GM19099 (cell line): ENCODE results near the gene RAB11FIP4.

Experiments
- POLR2A ChIP-seq: IDR thresholded peaks from 3 replicates; pipeline ENCODE4 v1.6.1; 2011; ENCODE audit warnings: low read depth; ENCODE audit not compliant: insufficient read length; ENCODE audit errors: extremely low read depth

The RAB11FIP4 gene

DNA sequence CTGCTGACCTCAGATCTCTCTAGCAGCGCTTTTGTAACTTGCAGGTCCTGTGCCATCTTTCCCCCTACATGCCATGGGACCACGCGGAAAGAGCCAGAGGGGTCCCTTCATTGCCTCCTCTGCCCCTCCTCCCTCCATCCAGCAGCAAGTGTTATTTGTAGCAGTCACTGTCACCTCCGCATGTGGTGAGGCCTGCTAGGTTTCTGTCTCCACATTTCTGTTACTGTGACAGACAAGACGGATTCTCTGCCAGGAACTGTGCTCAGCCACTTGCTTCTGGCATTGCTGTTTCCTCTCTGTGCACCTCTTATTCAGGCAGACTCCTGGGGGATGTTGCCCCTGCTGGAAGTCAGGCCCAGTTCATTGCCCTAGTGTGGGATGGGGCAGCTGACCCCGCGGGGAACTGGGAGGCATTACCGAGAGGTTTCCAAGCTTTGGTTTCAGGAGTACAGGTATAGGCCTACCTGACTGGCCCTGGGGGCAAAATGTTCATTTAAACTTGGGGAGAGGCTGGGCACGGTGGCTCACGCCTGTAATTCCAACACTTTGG is 61.2 kb downstream of the RAB11FIP4 start:
- no peak for TF ChIP-seq POLR2A

DNA sequence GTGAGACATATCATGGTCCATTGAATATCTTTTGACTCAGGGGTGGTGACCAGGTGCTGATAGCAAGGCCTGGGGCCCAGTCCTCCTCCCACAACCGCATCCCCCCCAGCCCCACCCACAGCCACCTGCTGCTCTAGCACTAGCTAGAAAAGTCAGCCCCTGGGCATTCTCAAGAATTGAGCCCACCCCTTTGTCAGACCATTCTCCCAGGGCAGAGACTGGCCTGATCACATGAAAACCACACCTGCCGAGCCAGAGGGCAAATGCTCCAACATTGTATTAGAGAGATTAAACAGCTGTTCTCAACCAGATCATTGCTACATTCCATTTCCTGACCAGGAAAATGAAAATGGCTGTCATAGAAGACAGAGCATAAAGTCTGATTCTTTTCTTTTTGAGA is 62.4 kb downstream of the RAB11FIP4 start:
- TF ChIP-seq POLR2A: no peak

DNA sequence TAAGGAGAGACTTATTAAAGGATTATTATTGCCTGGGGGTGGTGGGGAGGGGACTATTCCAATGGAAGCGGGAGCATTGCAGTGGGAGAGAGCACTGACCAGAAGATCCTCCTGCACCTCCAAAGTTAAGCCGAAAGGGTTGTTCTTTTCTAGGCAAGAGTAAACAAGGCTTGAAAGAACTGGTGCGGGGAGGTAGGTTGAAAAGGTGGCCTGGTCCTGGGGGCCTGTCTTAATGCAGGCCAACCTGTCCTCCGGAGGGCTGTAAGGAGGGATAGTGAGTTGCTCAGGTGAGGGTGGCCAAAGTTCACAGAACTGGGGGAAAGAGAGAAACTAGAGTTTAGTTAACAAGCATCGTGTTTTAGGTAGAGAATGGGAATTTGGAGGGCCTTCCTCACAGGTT is 65.3 kb downstream of the RAB11FIP4 start:
- no peak for TF ChIP-seq POLR2A

DNA sequence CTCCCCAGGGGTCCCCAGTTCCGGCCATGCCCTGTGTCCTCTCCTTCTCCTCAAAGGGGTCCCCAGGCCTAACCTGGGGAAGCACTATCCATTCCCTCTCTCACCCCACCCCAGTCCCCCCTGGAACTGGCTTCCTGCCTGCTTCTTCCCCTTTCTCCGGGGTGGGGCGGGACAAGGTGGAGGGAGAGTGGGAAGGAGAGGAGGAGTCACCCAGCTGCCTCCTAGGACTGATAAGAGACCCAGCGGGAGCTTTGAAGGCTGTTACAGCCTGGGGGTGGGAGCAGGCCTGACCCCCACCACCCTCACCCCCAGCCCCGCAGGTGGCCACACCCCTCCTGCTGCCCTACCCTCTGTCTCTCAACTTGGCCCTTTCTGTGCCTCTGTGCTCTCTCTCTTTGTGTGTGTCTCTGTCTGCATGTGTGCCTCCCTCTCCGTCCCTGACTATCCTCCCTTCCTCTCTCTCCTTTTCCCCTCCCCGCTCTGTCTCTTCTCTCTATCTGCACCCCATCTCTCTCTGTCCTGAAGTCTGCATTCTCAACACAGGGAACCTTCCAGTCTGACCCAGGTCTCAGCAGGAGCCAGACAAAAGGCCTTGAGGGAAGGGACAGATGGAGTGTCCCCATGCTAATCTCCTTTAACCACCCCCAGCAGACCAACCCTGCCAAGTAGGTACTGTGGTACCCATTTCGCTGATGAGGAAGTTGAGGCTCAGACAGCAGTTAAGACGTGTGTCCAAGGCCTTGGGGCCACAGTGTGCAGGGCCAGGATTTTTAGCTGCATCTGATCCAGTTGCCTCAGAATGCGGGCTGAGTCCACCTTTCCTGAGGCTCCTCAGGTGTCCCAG is 66.1 kb downstream of the RAB11FIP4 start:
- no peak for TF ChIP-seq POLR2A

DNA sequence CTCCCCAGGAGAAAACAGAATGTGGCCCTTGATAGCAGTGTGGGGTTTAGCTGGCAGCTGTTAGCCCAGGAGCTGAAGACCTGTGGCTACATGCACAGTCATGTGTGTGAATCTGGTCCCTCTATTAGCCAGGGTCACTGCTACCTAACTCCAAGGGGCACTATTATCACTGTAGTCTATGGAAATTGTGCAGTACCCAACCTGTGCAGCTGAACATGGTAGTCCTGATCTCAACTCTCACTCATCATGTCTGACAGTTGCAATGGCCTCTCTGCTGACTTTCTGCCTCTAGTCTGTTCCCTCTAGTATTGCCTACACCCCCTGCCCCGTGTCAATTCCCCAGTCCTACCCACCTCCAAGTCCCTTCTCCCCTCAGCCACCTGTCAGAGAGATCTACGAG is 67.4 kb downstream of the RAB11FIP4 start:
- TF ChIP-seq POLR2A: no peak

DNA sequence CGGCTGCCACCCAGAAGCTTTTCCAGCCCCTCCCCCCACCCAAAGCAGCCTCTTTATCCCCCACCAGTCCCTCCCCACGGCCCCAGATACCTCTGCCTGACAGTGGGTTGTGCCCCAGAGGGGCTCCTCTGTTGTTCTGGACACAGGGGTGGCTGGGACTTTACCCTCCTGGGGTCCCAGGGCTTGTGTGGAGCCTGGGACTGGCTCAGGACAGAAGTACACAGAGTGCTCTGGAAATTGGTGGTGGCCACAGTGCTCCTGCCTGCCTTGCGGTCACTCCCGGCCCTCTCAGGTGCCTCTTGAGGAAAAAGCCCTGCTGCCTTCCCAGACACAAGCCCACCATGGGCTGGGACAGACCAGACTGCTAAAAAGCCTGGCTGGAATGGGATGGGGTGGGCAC is 68.2 kb downstream of the RAB11FIP4 start:
- no peak for TF ChIP-seq POLR2A

DNA sequence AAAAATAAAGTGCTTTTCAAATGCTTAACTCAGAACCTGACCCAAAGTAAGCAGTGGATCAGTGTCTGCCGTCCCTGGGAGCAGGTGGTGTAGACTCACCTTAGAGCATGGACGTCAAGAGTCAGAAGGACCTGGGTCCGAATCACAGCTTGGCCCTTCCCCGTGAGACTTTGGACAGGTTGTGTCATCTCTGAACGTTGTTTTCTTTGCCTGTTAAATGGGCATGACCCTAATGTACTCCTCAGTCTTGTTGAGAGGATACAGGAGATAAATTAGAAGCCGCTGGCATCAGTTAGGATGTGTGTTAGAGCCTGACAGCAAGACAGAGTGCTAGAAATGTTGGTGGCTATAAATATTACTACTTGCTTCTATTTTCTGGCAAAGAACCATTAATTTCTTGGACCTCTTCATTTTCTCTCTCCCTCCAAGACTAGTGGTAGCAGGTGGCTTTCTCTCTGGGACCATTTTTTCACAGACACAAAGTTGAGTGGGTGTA is 68.8 kb downstream of the RAB11FIP4 start:
- TF ChIP-seq POLR2A: no peak

DNA sequence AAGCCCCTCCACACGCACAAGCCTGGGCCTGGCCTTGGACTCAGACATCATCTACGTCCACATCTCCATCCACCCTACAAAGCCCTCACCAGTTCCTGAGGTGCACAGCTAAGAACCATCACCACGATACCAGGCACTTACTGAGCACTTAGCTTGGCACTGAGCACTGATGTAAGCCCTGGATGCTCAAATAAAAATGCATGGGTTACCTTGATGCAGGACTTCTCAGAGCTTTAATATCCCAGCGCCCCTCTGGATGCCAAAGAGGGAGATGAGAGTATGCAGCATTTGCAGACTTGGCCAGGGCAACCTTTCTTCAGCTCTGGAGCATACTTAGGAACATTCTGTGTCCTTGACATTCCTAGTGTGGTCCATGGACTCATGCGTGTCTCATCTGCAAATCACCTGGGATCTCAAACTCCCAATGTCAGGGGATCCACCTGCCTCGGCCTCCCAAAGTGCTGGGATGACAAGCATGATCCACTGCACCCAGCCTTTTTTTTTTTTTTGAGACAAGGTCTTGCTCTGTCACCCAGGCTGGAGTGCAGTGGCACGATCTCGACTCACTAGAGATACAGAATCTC is 69.8 kb downstream of the RAB11FIP4 start:
- no peak for TF ChIP-seq POLR2A

DNA sequence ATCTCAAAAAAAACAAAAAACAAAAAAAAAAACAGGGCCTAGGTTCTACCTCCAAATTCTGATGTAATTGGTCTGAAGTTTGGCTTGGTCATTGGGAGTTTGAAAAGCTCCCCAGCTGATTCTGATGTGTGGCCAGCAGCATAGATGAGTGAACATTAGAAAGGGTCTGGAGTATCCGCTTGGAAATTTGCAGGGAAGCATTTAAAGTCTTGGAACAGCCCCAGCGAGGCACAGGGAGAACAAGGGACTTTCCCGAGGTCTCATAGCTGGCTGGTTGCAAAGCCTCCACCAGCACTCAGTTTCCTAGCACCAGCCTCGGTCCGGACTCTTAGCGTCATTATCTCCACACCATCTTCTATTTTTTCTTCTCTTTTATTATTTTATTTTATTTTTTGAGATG is 70.8 kb downstream of the RAB11FIP4 start:
- no peak for TF ChIP-seq POLR2A

DNA sequence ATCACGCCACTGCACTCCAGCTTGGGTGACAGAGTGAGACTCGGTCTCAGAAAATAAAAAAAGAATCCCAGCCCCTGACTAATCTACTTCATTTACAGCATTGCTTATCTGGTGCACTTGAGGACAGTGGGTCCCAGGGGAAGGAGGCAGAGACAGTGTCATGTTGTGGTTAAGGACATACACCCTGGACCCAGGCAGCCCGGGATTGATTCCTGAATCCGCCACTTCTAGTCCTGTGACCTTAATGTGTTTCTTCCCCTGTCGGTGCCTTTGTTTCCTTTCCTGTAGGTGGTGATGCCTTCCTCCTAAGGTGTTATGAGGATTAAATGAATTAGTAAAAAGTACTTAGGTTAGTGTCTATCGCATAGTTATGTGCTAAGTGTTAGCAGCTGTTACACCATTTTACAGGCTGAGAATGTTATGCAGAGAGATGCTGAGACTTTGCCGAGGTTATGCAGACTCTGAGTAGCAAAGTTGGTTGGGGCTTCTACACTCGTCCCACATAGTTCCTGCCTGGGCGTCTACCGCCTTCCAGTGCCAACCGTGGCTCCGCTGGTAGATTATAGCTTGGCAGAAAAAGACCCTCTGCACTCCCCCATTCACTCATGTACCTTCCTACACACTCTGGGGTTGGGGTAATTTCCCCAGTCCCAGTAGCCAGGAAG is 74.8 kb downstream of the RAB11FIP4 start:
- TF ChIP-seq POLR2A: no peak

DNA sequence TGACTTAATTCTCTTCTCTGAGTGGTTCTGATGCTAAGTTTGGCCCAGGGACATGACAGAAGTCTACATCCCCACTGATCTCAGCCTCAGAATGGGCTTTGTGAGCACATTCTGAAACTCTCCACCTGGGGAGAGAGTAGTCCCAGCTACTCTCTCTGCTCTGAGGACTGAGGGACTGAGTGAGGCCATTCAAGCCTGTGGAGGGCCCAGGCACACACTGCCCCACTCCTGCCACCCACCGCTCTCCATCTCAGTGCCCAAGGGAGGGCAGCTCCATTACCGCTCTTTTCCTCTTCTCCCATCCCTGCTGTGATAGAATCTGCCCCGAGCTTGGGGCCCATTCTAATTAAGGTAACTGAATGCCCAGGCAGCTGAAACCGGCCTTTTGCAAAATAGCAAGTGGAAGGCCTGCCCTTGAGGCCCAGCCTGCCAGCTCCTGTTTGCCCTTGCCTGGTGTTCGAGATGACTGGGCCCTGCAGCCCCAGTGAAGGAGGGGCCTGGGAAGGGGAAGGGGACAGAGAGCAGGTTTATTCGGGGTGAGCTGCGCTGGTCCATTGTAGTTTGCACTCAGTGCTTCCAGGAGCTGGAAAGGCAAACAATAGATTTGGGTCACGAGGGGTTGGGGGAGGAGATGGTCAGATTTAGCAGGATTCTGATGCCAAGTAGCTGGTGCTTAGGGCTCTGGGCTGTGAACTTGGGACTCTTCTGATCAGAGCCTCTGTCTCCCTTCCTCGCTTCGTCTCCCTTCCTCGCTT is 76.2 kb downstream of the RAB11FIP4 start:
- TF ChIP-seq POLR2A: no peak

DNA sequence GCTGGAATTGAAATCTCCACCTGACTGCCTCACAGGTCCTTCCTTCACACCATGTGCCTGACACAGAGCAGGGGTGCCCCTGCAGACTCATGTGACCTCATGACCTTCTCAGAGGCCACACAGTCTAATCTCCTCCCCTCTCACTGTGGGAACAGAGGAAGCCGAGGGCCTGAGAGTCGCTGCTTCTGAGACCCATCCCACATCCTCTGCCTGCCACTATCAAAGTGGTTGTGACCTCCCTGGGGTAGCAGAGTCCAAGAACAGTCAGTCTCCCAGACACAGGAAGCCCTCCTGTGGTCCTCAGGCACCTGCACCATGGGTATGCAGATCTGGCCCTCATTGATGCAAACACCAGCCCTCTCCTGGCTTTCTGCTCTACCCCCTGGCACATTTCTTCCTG is 78.5 kb downstream of the RAB11FIP4 start:
- no peak for TF ChIP-seq POLR2A

DNA sequence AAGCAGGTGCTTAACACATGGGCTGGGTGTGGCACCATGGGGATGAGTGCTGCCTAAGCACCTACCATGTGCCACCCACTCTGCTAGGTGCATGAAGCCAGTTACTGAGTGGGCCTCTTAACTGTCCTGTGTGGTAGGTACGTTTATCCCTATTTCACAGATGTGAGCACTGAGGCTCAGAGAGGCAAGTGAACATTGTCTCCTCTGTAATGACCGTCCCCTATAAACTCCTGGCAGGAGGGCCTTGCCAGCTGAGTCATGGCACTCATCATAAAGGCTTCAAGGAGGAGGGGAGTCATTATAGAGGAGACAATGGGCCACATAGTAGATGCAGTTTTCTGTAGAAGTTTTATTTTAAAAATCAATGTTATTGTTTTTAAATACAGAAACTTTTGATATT is 79.1 kb downstream of the RAB11FIP4 start:
- TF ChIP-seq POLR2A: no peak

DNA sequence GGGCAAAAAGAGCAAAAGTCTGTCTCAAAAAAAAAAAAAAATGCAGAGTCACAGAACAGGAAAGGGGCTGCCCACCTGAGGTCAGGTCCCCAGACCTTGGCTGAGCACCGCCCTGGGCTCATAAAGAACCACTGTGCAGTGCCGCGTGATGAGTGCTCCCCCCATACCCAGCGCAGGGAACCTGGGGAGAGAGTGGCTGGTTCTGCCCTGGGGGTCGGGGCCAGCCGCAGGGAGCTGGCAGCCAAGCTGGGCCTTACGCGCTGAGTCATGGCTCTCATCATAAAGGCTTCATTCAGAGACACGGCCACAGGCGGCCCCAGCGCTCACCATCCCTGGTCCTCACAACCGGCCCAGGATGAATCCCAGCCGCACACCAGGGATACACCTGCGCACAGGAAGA is 80.7 kb downstream of the RAB11FIP4 start:
- TF ChIP-seq POLR2A: no peak

DNA sequence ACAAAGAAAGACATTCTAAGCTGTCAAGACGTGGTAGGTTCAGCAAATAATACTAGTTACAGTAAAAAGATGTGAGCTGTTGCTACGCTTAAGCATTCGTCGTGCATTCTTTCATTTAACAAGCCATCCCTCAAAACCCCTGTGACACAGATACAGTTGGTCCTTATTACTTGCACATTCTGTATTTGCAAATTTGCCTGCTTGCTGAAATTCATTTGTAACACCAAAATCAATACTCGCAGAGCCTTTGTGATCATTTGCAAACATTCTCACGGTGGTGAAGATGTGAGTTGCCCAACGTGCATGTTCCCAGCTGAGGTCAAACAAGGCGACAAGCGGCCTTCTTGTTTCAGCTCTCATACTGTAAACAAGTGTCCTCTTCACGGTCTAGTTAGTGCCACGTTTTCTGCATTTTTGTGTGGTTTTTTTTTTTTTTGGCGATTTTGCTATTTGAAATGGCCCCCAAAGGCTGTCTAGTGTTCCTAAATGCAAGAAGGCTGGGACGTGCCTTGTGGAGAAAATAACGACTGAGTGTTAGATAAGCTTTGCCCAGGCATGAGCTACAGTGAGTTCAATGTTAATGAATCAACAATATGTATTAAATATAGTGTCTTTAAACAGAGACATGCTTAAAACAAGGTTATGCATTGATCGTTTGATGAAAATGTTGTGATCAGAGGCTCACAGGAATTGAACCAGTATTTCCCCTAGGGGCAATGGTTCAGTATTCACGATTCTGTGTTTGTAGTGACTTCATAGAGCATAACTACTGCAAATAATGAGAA is 84.1 kb downstream of the RAB11FIP4 start:
- TF ChIP-seq POLR2A: no peak
